Neuron (in vitro differentiated cells): Measurements from ENCODE around the gene PRRX1.
A peak's percentile ranks its signal among the peaks of the same experiment; 100 is the strongest.

Experiments
- H2AFZ ChIP-seq: one replicate; pipeline ENCODE4 v1.6.1; 2013; ENCODE audit warnings: low read depth, mild to moderate bottlenecking, inconsistent platforms, low read length, moderate library complexity
- H3K27me3 ChIP-seq: one replicate; pipeline ENCODE4 v1.6.1; 2013; ENCODE audit warnings: low read length; ENCODE audit not compliant: insufficient read depth
- H3K36me3 ChIP-seq: one replicate; pipeline ENCODE4 v1.6.1; 2013; ENCODE audit warnings: low read length; ENCODE audit not compliant: insufficient read depth
- H3K4me1 ChIP-seq: one replicate; pipeline ENCODE4 v1.6.1; 2013; ENCODE audit warnings: low read length; ENCODE audit not compliant: insufficient read depth
- H3K4me3 ChIP-seq: 2 replicates; pipeline ENCODE4 v1.5.1; 2013; ENCODE audit warnings: mild to moderate bottlenecking, low read length, moderate library complexity
- H3K9me3 ChIP-seq: one replicate; pipeline ENCODE4 v1.6.1; 2013; ENCODE audit warnings: low read length

The PRRX1 gene

GRCh38 chr1:170659399-170660035, 4.4 kb upstream of the PRRX1 start:
- H3K4me1 ChIP-seq = peaks cover 5% of the 10 kb centered on the region
- H3K36me3 ChIP-seq = no peaks in the 10 kb centered on the region
- no peaks in the 10 kb centered on the region for H3K9me3 ChIP-seq
- peaks cover 61% of the 10 kb centered on the region for H3K27me3 ChIP-seq
- H2AFZ ChIP-seq = no peak overlapping the region
- H3K4me3 ChIP-seq = no peak overlapping the region

GRCh38 chr1:170660281-170660713, 3.6 kb upstream of the PRRX1 start:
- H3K27me3 ChIP-seq = peaks cover 69% of the 10 kb centered on the region
- peak overlapping the region; percentile 57 for H2AFZ ChIP-seq
- peaks cover 7% of the 10 kb centered on the region for H3K4me1 ChIP-seq
- H3K4me3 ChIP-seq = no peak overlapping the region
- H3K36me3 ChIP-seq = no peaks in the 10 kb centered on the region
- H3K9me3 ChIP-seq = no peaks in the 10 kb centered on the region

GRCh38 chr1:170660871-170661645, 2.9 kb upstream of the PRRX1 start:
- H3K36me3 ChIP-seq = no peaks in the 10 kb centered on the region
- H2AFZ ChIP-seq = no peak overlapping the region
- H3K9me3 ChIP-seq = no peaks in the 10 kb centered on the region
- peaks cover 7% of the 10 kb centered on the region for H3K4me1 ChIP-seq
- H3K4me3 ChIP-seq = no peak overlapping the region
- H3K27me3 ChIP-seq = peaks cover 76% of the 10 kb centered on the region

- H3K27me3 ChIP-seq = peaks cover 84% of the 10 kb centered on the region
- no peaks in the 10 kb centered on the region for H3K9me3 ChIP-seq
- no peak overlapping the region for H2AFZ ChIP-seq
- no peak overlapping the region for H3K4me3 ChIP-seq
- H3K36me3 ChIP-seq = no peaks in the 10 kb centered on the region
- peaks cover 7% of the 10 kb centered on the region for H3K4me1 ChIP-seq
Observed at GRCh38 chr1:170661646-170662411, 2.1 kb upstream of the PRRX1 start.

- no peak overlapping the region for H2AFZ ChIP-seq
- H3K36me3 ChIP-seq = no peaks in the 10 kb centered on the region
- peaks cover 7% of the 10 kb centered on the region for H3K4me1 ChIP-seq
- H3K9me3 ChIP-seq = peaks cover 2% of the 10 kb centered on the region
- no peak overlapping the region for H3K4me3 ChIP-seq
- H3K27me3 ChIP-seq = peaks cover 90% of the 10 kb centered on the region
Observed at GRCh38 chr1:170662561-170663403, 1.1 kb upstream of the PRRX1 start.

GRCh38 chr1:170663404-170664092, 383 bp upstream of the PRRX1 start:
- peaks cover 94% of the 10 kb centered on the region for H3K27me3 ChIP-seq
- H3K9me3 ChIP-seq = peaks cover 2% of the 10 kb centered on the region
- no peaks in the 10 kb centered on the region for H3K36me3 ChIP-seq
- H2AFZ ChIP-seq = peak overlapping the region; percentile 66
- no peak overlapping the region for H3K4me3 ChIP-seq
- H3K4me1 ChIP-seq = peaks cover 12% of the 10 kb centered on the region

GRCh38 chr1:170664828-170665612, 1.1 kb downstream of the PRRX1 start:
- Histone ChIP-seq H3K36me3 (no peaks in the 10 kb centered on the region), H3K9me3 (peaks cover 2% of the 10 kb centered on the region), H3K4me3 (peak overlapping the region; percentile 43), H2AFZ (peak overlapping the region; percentile 66), H3K4me1 (peaks cover 14% of the 10 kb centered on the region), H3K27me3 (peaks cover 94% of the 10 kb centered on the region)

- H3K36me3 ChIP-seq = no peaks in the 10 kb centered on the region
- peaks cover 95% of the 10 kb centered on the region for H3K27me3 ChIP-seq
- no peak overlapping the region for H2AFZ ChIP-seq
- peaks cover 14% of the 10 kb centered on the region for H3K4me1 ChIP-seq
- H3K4me3 ChIP-seq = no peak overlapping the region
- H3K9me3 ChIP-seq = peaks cover 2% of the 10 kb centered on the region
Observed at GRCh38 chr1:170665629-170666028, 1.7 kb downstream of the PRRX1 start.

GRCh38 chr1:170666541-170667254, 2.8 kb downstream of the PRRX1 start:
- Histone ChIP-seq H3K27me3 (peaks cover 96% of the 10 kb centered on the region), H3K4me1 (peaks cover 14% of the 10 kb centered on the region), H3K36me3 (no peaks in the 10 kb centered on the region), H3K4me3 (no peak overlapping the region), H2AFZ (no peak overlapping the region), H3K9me3 (peaks cover 2% of the 10 kb centered on the region)

GRCh38 chr1:170668209-170669106, 4.5 kb downstream of the PRRX1 start:
- H3K27me3 ChIP-seq = peaks cover 95% of the 10 kb centered on the region
- H3K36me3 ChIP-seq = no peaks in the 10 kb centered on the region
- H3K4me1 ChIP-seq = peaks cover 14% of the 10 kb centered on the region
- H3K9me3 ChIP-seq = peaks cover 2% of the 10 kb centered on the region
- H2AFZ ChIP-seq = no peak overlapping the region
- H3K4me3 ChIP-seq = no peak overlapping the region
